Neural progenitor cell (in vitro differentiated cells): ENCODE data around the gene HLA-DQB1.

Experiments
- EZH2 ChIP-seq: fragments of 200-600 bp; sonication (generic); IDR thresholded peaks from 2 replicates; pipeline ENCODE4 v1.6.1; 2017; ENCODE audit warnings: antibody characterized with exemption, mild to moderate bottlenecking, moderate library complexity
- TF ChIP-seq, protein P1 (sequence below): fragments of 200-600 bp; sonication (generic); IDR thresholded peaks from 2 replicates; pipeline ENCODE4 v1.5.1; 2017; ENCODE audit warnings: antibody characterized with exemption, mild to moderate bottlenecking

DNA sequence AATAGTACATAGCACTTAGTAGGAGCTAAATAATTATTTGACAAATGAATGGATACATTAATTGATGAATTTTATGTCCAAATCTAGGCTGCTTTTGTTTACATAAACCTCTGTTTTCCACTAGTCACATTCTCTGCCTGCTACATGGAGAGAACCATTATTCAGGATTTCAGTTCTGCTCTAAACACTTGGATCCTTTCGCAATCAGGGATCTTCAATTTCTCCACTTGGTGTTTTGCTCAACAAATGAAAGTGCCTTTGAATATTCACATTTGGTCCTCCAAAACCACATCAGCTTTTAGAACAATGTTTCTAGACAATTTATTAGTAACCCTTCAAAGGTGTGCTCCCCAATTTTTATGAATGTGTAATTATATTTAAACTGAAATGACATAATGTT is 30.6 kb upstream of the HLA-DQB1 start:
- TF ChIP-seq, protein P1, sequence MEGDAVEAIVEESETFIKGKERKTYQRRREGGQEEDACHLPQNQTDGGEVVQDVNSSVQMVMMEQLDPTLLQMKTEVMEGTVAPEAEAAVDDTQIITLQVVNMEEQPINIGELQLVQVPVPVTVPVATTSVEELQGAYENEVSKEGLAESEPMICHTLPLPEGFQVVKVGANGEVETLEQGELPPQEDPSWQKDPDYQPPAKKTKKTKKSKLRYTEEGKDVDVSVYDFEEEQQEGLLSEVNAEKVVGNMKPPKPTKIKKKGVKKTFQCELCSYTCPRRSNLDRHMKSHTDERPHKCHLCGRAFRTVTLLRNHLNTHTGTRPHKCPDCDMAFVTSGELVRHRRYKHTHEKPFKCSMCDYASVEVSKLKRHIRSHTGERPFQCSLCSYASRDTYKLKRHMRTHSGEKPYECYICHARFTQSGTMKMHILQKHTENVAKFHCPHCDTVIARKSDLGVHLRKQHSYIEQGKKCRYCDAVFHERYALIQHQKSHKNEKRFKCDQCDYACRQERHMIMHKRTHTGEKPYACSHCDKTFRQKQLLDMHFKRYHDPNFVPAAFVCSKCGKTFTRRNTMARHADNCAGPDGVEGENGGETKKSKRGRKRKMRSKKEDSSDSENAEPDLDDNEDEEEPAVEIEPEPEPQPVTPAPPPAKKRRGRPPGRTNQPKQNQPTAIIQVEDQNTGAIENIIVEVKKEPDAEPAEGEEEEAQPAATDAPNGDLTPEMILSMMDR, result no peak
- no peak for TF ChIP-seq EZH2
